BLaER1 treated with 17β-estradiol and CSF1 and Interleukin-3, amounts not matched to agents 10 nM and 100 nM (cell line): ENCODE results near the gene PDE4B.

Experiments used
- H3K27ac ChIP-seq, 11 experiments: shearing (Covaris generic); formaldehyde crosslinking; 2 replicates each; pipeline ENCODE4 v1.8.1; 2022
- H3K27me3 ChIP-seq, 11 experiments: shearing (Covaris generic); formaldehyde crosslinking; 2 replicates each; pipeline ENCODE4 v1.8.1; 2022
- H3K36me3 ChIP-seq, 11 experiments: shearing (Covaris generic); formaldehyde crosslinking; 2 replicates each; pipeline ENCODE4 v1.8.1; 2022
- H3K4me1 ChIP-seq, 10 experiments: shearing (Covaris generic); formaldehyde crosslinking; 2 replicates each; pipeline ENCODE4 v1.8.1; 2022
- H3K4me2 ChIP-seq, 11 experiments: shearing (Covaris generic); formaldehyde crosslinking; 2 replicates each; pipeline ENCODE4 v1.8.1; 2022
- H3K4me3 ChIP-seq, 10 experiments: shearing (Covaris generic); formaldehyde crosslinking; 2 replicates each; pipeline ENCODE4 v1.8.1; 2022
- H3K9ac ChIP-seq, 11 experiments: shearing (Covaris generic); formaldehyde crosslinking; 2 replicates each; pipeline ENCODE4 v1.8.1; 2022
- H3K9me3 ChIP-seq, 11 experiments: shearing (Covaris generic); formaldehyde crosslinking; replicated peaks in 1 of 11; 2 replicates each; pipeline ENCODE4 v1.8.1; 2022
- H4K20me1 ChIP-seq, 11 experiments: shearing (Covaris generic); formaldehyde crosslinking; 2 replicates each; pipeline ENCODE4 v1.8.1; 2022
- Cebpa-rat ChIP-seq, 11 experiments: shearing (Covaris generic); IDR thresholded peaks; 2 replicates each; pipeline ENCODE4 v1.8.1; 2022

PDE4B gene

DNA sequence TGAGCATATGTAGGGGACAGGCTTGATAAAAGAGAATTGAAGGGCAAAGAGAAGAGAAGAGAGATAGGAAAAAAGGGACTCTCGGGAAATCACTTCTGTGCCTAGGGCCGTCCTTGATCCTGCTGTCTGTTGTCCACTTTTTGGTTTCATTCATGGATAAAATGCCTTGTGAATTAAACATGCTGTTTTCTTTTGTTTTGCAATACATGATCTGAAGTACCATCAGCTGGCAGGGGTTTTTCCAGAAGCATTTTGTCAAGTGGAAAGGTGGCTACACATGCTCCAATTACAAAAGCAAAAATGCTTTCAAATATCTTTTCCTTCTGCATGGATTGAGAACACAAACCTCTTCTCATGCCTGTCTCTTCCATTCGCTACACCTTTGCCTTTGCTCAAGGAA, 361.7 kb downstream of the PDE4B start:
- H3K4me2 ChIP-seq = no peak overlapping the region
- no peaks in the 10 kb centered on the region for H4K20me1 ChIP-seq
- no peaks in the 10 kb centered on the region for H3K27me3 ChIP-seq
- no peak overlapping the region for H3K9ac ChIP-seq
- H3K36me3 ChIP-seq = no peaks in the 10 kb centered on the region
- TF ChIP-seq Cebpa-rat (IDR thresholded peaks at IDR 0.05) = no peak
- no peak overlapping the region for H3K4me3 ChIP-seq
- 0 out of 20 replicates have a peak, but pooled peaks cover 0 to 6% (median 0%) of the 10 kb centered on the region in 10 experiments for H3K4me1 ChIP-seq
- H3K27ac ChIP-seq = no peak overlapping the region
- H3K9me3 ChIP-seq = no peaks in the 10 kb centered on the region

DNA sequence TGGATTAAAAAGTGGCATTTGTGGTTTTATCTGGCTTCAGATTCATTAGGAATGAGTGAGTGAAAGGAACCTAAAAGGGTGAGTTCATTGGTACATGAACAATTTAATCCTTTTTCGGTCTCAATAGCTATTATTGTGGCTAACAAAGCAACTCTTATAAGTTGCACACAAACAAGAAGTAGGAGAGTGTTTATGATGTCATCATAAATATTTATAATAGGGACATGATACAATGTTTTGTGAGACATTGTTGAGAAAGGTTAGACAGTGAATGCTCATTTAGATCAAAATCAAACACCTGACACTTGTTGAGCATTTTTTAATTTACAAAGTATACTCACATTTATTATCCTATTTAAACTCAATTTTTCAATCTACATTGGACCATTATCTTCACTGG, 363.4 kb downstream of the PDE4B start:
- Histone ChIP-seq H3K4me3 (no peak overlapping the region), H4K20me1 (no peaks in the 10 kb centered on the region), H3K4me2 (no peak overlapping the region), H3K4me1 (0 out of 20 replicates have a peak, but pooled peaks cover 0 to 6% (median 0%) of the 10 kb centered on the region in 10 experiments), H3K36me3 (no peaks in the 10 kb centered on the region), H3K9ac (no peak overlapping the region), H3K27me3 (no peaks in the 10 kb centered on the region), H3K27ac (no peak overlapping the region), H3K9me3 (no peaks in the 10 kb centered on the region)
- TF ChIP-seq Cebpa-rat (IDR thresholded peaks at IDR 0.05) = no peak

- no peak overlapping the region for H3K9ac ChIP-seq
- no peaks in the 10 kb centered on the region for H3K9me3 ChIP-seq
- no peaks in the 10 kb centered on the region for H4K20me1 ChIP-seq
- no peak overlapping the region for H3K4me2 ChIP-seq
- H3K36me3 ChIP-seq = no peaks in the 10 kb centered on the region
- no peak for TF ChIP-seq Cebpa-rat (IDR thresholded peaks at IDR 0.05)
- no peaks in the 10 kb centered on the region for H3K27me3 ChIP-seq
- H3K4me3 ChIP-seq = no peak overlapping the region
- H3K27ac ChIP-seq = no peak overlapping the region
- H3K4me1 ChIP-seq = 0 out of 20 replicates have a peak, but pooled peaks cover 0 to 6% (median 0%) of the 10 kb centered on the region in 10 experiments
Measured at GRCh38 chr1:66159800-66160199, 367.1 kb downstream of the PDE4B start.

DNA sequence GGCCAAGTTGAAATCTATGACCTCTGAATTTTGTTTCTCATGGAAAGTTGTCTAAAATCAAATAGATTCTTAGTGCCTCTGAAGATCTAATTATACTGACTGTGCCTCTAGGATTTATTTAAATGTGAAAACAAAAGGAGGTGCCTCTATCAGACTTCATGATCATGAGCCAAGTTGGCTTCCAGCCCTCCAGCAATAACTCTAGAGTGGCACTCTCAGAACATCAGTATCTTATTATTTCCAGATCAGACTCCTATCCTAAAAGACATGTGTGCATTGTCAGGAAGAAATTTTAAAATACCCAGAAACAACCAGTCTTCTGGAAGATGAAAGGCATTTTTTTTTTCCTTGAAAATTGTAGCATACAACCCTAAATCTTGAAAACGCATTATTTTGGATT, 368.0 kb downstream of the PDE4B start:
- TF ChIP-seq Cebpa-rat (IDR thresholded peaks at IDR 0.05) = no peak
- H3K36me3 ChIP-seq = no peaks in the 10 kb centered on the region
- no peak overlapping the region for H3K4me2 ChIP-seq
- H4K20me1 ChIP-seq = no peaks in the 10 kb centered on the region
- H3K9ac ChIP-seq = no peak overlapping the region
- H3K9me3 ChIP-seq = no peaks in the 10 kb centered on the region
- H3K4me3 ChIP-seq = no peak overlapping the region
- H3K27ac ChIP-seq = no peak overlapping the region
- H3K27me3 ChIP-seq = no peaks in the 10 kb centered on the region
- 0 out of 20 replicates have a peak, but pooled peaks cover 0 to 6% (median 0%) of the 10 kb centered on the region in 10 experiments for H3K4me1 ChIP-seq

- no peak overlapping the region for H3K4me2 ChIP-seq
- no peaks in the 10 kb centered on the region; a peak in 1 of 20 replicates for H3K4me1 ChIP-seq
- no peaks in the 10 kb centered on the region for H3K27me3 ChIP-seq
- H4K20me1 ChIP-seq = no peaks in the 10 kb centered on the region
- no peaks in the 10 kb centered on the region for H3K9me3 ChIP-seq
- no peak overlapping the region for H3K4me3 ChIP-seq
- TF ChIP-seq Cebpa-rat (IDR thresholded peaks at IDR 0.05) = no peak
- no peak overlapping the region for H3K9ac ChIP-seq
- H3K27ac ChIP-seq = no peak overlapping the region
- no peaks in the 10 kb centered on the region for H3K36me3 ChIP-seq
Measured at GRCh38 chr1:66166753-66167152, 374.1 kb downstream of the PDE4B start.

GRCh38 chr1:66167267-66167666, 374.6 kb downstream of the PDE4B start:
- no peak overlapping the region for H3K4me2 ChIP-seq
- no peaks in the 10 kb centered on the region for H3K9me3 ChIP-seq
- H3K4me1 ChIP-seq = no peaks in the 10 kb centered on the region; a peak in 1 of 20 replicates
- no peaks in the 10 kb centered on the region for H4K20me1 ChIP-seq
- no peaks in the 10 kb centered on the region for H3K36me3 ChIP-seq
- no peak for TF ChIP-seq Cebpa-rat (IDR thresholded peaks at IDR 0.05)
- H3K27ac ChIP-seq = no peak overlapping the region
- no peak overlapping the region for H3K4me3 ChIP-seq
- no peak overlapping the region for H3K9ac ChIP-seq
- H3K27me3 ChIP-seq = no peaks in the 10 kb centered on the region

DNA sequence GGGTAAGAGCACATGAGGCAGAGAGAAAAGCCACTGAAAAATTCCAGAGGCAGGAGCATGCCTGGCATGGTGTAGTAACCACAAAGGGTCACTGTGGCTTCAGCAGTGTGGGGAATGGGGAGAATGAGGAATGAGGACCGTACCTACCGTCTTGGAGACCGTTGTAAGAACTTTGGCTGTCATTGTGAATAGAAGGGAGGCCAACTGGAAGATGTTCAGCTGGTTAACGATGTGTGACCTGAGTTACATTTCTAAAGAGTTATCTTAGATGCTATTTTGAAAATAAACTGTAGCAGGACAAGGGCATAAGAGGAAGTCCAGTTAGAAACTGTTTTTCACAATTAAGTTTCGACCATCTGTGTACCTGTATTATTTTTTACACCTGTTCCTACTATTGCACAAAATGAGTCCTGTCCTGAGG, 375.8 kb downstream of the PDE4B start:
- no peak overlapping the region for H3K27ac ChIP-seq
- no peaks in the 10 kb centered on the region for H3K9me3 ChIP-seq
- H3K9ac ChIP-seq = no peak overlapping the region
- H3K4me2 ChIP-seq = no peak overlapping the region
- H3K4me3 ChIP-seq = no peak overlapping the region
- H3K27me3 ChIP-seq = no peaks in the 10 kb centered on the region
- TF ChIP-seq Cebpa-rat (IDR thresholded peaks at IDR 0.05) = no peak
- no peaks in the 10 kb centered on the region for H4K20me1 ChIP-seq
- H3K36me3 ChIP-seq = no peaks in the 10 kb centered on the region
- no peaks in the 10 kb centered on the region; a peak in 1 of 20 replicates for H3K4me1 ChIP-seq

GRCh38 chr1:66168948-66169671, 376.4 kb downstream of the PDE4B start:
- no peak overlapping the region for H3K4me2 ChIP-seq
- H3K27ac ChIP-seq = no peak overlapping the region
- H3K4me3 ChIP-seq = no peak overlapping the region
- no peak for TF ChIP-seq Cebpa-rat (IDR thresholded peaks at IDR 0.05)
- no peaks in the 10 kb centered on the region for H3K36me3 ChIP-seq
- no peaks in the 10 kb centered on the region for H4K20me1 ChIP-seq
- no peaks in the 10 kb centered on the region for H3K9me3 ChIP-seq
- no peak overlapping the region for H3K9ac ChIP-seq
- H3K27me3 ChIP-seq = no peaks in the 10 kb centered on the region
- no peaks in the 10 kb centered on the region; a peak in 1 of 20 replicates for H3K4me1 ChIP-seq

DNA sequence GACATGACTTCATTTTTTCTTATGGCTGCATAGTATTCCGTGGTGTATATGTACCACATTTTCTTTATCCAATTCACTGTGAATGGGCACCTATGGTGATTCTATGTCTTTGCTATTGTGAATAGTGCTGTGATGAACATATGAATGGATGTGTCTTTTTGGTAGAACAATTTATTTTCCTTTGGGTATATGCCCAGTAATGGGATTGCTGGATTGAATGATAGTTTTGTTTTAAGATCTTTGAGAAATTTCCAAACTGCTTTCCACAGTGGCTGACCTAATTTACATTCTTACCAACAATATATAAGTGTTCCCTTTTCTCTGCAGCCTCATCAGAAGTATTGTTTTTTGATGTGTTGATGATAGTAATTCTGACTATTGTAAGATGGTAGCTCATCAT, 379.6 kb downstream of the PDE4B start:
- Histone ChIP-seq H3K9me3 (no peaks in the 10 kb centered on the region; a peak in 1 of 22 replicates), H3K9ac (no peak overlapping the region), H3K36me3 (no peaks in the 10 kb centered on the region), H4K20me1 (no peaks in the 10 kb centered on the region), H3K4me3 (no peak overlapping the region), H3K27me3 (no peaks in the 10 kb centered on the region), H3K4me1 (no peaks in the 10 kb centered on the region; a peak in 1 of 20 replicates), H3K4me2 (no peak overlapping the region), H3K27ac (no peak overlapping the region)
- no peak for TF ChIP-seq Cebpa-rat (IDR thresholded peaks at IDR 0.05)

- Histone ChIP-seq H3K27me3 (no peaks in the 10 kb centered on the region), H3K4me3 (no peak overlapping the region), H3K9ac (no peak overlapping the region), H3K4me2 (no peak overlapping the region), H3K36me3 (no peaks in the 10 kb centered on the region), H3K27ac (no peak overlapping the region), H4K20me1 (no peaks in the 10 kb centered on the region), H3K9me3 (no peaks in the 10 kb centered on the region; a peak in 1 of 22 replicates), H3K4me1 (no peaks in the 10 kb centered on the region)
- no peak for TF ChIP-seq Cebpa-rat (IDR thresholded peaks at IDR 0.05)
Measured at GRCh38 chr1:66175098-66175497, 382.4 kb downstream of the PDE4B start.
